ENCODE data around the gene PRICKLE2. TPM values are rescaled to one million over a fixed set of nuclear protein-coding genes. Genes with fewer than 3 reads are reported as not detected.

PRICKLE2 gene
- total and polyA plus RNA-seq, 2 experiments from 2014 or later: 8.5 to 30.3 TPM

DNA sequence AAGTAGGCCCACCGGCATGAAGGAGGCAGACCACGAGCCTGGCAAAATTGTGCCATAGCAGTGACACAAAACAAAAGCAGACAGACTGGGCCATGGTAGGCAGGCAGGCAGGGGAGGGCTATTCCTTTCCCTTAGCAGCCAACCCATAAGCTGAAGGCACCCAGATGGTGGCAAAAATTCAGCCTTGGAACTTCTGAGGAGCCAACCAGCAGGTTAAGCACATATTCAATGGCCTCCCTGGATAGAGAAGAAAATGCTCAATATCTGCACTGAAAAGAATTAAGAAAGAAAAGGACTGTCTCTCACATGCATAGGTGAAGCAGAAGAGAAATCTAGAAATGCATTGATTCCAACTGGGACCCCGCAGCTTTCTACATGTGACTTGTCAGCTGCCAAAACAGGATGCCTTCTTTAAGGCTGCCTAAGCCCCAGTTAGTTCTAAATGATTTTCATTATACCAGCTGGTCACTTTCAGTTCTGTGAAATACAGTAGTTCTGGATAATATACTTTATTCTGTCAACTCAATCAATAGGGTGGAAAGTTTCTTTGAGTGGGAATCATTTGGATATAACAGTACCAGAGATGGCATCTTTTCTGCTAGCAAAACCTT is 2.7 kb downstream of the PRICKLE2 start:
- no peaks in the 10 kb centered on the region for H3K9me2 ChIP-seq (replicated peaks; ENCODE audit: insufficient read depth)
- H3K4me3 ChIP-seq: no peak overlapping the region
- DNase-seq (ENCODE audit: low spot score): no peak
- WGBS (ENCODE audit: low lambda C conversion rate, missing lambda C conversion rate): 97% methylated on average over 3 of the region's 3 CpGs
- H3K4me2 ChIP-seq: peak overlapping the region; percentile 45
- no peaks in the 10 kb centered on the region for H4K20me1 ChIP-seq (ENCODE audit: insufficient read depth, poor library complexity, severe bottlenecking)
- H3K36me3 ChIP-seq (replicated peaks; ENCODE audit: insufficient read depth, low read depth): no peaks in the 10 kb centered on the region
- no peak overlapping the region for H2AFZ ChIP-seq
- no peak for TF ChIP-seq EZH2phosphoT487 (IDR thresholded peaks at IDR 0.05; ENCODE audit: low read depth, severe bottlenecking, unreplicated experiment)
- TF ChIP-seq, protein P1, sequence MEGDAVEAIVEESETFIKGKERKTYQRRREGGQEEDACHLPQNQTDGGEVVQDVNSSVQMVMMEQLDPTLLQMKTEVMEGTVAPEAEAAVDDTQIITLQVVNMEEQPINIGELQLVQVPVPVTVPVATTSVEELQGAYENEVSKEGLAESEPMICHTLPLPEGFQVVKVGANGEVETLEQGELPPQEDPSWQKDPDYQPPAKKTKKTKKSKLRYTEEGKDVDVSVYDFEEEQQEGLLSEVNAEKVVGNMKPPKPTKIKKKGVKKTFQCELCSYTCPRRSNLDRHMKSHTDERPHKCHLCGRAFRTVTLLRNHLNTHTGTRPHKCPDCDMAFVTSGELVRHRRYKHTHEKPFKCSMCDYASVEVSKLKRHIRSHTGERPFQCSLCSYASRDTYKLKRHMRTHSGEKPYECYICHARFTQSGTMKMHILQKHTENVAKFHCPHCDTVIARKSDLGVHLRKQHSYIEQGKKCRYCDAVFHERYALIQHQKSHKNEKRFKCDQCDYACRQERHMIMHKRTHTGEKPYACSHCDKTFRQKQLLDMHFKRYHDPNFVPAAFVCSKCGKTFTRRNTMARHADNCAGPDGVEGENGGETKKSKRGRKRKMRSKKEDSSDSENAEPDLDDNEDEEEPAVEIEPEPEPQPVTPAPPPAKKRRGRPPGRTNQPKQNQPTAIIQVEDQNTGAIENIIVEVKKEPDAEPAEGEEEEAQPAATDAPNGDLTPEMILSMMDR (IDR thresholded peaks at IDR 0.05; ENCODE audit: poor library complexity): no peak
- no peak for TF ChIP-seq EZH2 (IDR thresholded peaks at IDR 0.05; ENCODE audit: borderline replicate concordance)
- no peaks in the 10 kb centered on the region for H3K27me3 ChIP-seq
- H3K9me3 ChIP-seq (ENCODE audit: low read depth): no peaks in the 10 kb centered on the region
- no peak overlapping the region for H3K27ac ChIP-seq
- H3K4me1 ChIP-seq (ENCODE audit: insufficient read depth): peaks cover 9% of the 10 kb centered on the region
- H3K79me2 ChIP-seq: peaks cover 73% of the 10 kb centered on the region

DNA sequence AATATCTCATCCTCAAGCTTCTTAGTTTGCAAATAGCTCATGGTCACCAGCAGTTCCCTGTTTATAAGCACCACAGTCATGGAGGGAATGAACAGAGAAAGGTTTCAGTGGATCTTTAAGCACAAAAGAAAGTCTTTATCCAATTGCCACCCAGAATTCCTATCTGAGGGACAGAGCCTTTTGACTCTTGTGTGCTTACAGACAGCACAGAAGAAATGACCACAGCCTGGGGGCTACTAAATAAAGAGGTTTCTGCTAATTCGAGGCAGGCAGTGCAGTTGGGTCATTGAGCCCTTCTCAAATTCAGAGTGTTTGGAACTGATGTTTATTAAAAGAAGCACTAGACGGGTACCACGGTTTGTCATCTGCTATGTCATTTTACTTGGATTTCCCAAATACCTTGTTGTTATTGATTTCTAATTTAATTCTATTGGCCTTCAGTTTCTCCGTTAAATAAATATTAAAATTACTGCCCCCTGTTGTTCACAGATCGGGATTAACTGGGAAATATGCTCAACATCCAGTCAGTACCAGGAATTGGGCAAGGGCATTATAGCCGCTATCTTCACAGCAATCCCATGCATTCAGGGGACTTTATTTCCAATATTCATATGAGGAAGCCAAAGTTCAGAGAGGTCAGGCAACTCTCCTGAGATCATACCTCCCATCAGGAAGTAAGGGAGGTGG is 3.6 kb downstream of the PRICKLE2 start:
- Histone ChIP-seq H3K27ac (no peak overlapping the region), H3K4me2 (no peak overlapping the region), H3K9me2 (replicated peaks; ENCODE audit: insufficient read depth) (no peaks in the 10 kb centered on the region), H3K4me1 (ENCODE audit: insufficient read depth) (peaks cover 9% of the 10 kb centered on the region), H3K9me3 (ENCODE audit: low read depth) (no peaks in the 10 kb centered on the region), H3K27me3 (no peaks in the 10 kb centered on the region), H3K79me2 (peaks cover 69% of the 10 kb centered on the region), H2AFZ (no peak overlapping the region), H3K36me3 (replicated peaks; ENCODE audit: insufficient read depth, low read depth) (no peaks in the 10 kb centered on the region), H4K20me1 (ENCODE audit: insufficient read depth, poor library complexity, severe bottlenecking) (no peaks in the 10 kb centered on the region), H3K4me3 (no peak overlapping the region)
- TF ChIP-seq EZH2phosphoT487 (IDR thresholded peaks at IDR 0.05; ENCODE audit: low read depth, severe bottlenecking, unreplicated experiment): no peak
- no peak for TF ChIP-seq EZH2 (IDR thresholded peaks at IDR 0.05; ENCODE audit: borderline replicate concordance)
- TF ChIP-seq, protein P1 (IDR thresholded peaks at IDR 0.05; ENCODE audit: poor library complexity): no peak
- no peak for DNase-seq (ENCODE audit: low spot score)
- WGBS (ENCODE audit: low lambda C conversion rate, missing lambda C conversion rate): 90% methylated on average over 6 of the region's 6 CpGs

DNA sequence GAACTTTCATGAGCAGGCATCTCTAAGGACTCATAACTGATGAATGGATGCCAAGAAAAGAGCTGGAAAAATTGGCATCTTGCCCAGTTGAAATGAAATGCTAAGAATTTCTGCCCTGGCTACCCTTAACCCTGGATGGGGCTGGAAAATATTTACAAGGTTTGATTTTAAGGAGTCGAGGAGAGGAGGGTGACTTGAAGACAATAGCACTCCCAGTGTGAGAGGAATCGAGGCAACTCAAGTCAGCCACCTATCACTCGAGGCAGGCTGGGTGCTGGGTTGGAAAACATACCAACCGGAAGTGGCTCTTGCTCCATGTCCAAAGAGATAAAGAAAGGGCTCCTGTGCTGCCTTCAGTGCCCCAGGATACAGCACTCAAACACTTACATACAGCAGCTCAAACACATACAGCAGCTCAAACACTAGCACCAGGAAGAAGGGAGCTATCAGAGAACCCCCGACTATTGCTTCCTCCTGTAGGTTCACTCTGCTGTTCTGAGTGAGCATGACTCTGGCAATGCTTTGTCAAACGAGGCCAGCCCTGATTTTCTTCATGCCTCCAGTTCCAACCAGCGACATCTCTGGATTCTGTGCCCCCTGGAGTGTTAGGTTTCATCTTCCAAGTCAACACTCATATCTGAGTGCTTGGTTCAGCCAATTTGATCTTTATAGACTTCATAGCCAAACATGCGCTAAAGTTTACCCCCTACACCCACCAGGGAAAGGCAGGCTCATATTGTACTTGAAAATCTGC is 4.9 kb downstream of the PRICKLE2 start:
- Histone ChIP-seq H3K9me3 (ENCODE audit: low read depth) (no peaks in the 10 kb centered on the region), H3K4me3 (no peak overlapping the region), H3K4me2 (peak overlapping the region; percentile 45), H3K4me1 (ENCODE audit: insufficient read depth) (peaks cover 23% of the 10 kb centered on the region), H3K36me3 (replicated peaks; ENCODE audit: insufficient read depth, low read depth) (no peaks in the 10 kb centered on the region), H3K9me2 (replicated peaks; ENCODE audit: insufficient read depth) (no peaks in the 10 kb centered on the region), H2AFZ (no peak overlapping the region), H4K20me1 (ENCODE audit: insufficient read depth, poor library complexity, severe bottlenecking) (no peaks in the 10 kb centered on the region), H3K27ac (peak overlapping the region; percentile 58), H3K27me3 (no peaks in the 10 kb centered on the region), H3K79me2 (peaks cover 69% of the 10 kb centered on the region)
- TF ChIP-seq EZH2 (IDR thresholded peaks at IDR 0.05; ENCODE audit: borderline replicate concordance) (no peak), EZH2phosphoT487 (IDR thresholded peaks at IDR 0.05; ENCODE audit: low read depth, severe bottlenecking, unreplicated experiment) (no peak)
- TF ChIP-seq, protein P1 (IDR thresholded peaks at IDR 0.05; ENCODE audit: poor library complexity): no peak
- 46% methylated on average over 8 of the region's 8 CpGs for WGBS (ENCODE audit: low lambda C conversion rate, missing lambda C conversion rate)
- DNase-seq (ENCODE audit: low spot score): peak; percentile 36

Data from hepatocyte (in vitro differentiated cells).